ENCODE results near the gene HSPA1A.
"Not testable (repeated sequence)": the region's sequence is repeated elsewhere in the genome, so short reads cannot be mapped to it uniquely, and the experiment has no call there.

The HSPA1A gene

DNA sequence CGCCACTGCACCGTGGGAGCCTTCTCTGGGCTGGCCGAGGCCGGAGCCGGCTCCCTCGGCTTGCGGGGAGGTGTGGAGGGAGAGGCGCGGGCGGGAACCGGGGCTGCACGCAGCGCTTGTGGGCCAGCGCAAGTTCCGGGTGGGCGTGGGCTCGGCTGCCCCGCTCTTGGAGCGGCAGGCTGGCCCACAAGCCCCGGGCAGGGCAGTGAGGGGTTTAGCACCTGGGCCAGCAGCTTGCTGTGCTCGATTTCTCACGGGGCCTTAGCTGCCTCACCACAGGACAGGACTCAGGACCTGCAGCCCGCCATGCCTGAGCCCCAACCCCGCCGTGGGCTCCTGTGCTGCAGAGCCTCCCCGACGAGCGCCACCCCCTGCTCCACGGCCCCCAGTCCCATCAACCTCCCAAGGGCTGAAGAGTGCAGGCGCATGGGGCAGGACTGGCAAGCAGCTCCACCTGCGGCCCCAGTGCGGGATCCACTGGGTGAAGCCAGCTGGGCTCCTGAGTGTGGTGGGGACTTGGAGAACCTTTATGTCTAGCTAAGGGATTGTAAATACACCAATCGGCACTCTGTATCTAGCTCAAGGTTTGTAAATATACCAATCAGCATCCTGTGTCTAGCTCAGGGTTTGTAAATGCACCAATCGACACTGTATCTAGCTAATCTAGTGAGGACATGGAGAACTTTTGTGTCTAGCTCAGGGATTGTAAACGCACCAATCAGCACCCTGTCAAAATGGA lies 36.8 kb downstream of the HSPA1A start:
- not testable (repeated sequence) for H3K27ac Mint-ChIP-seq; H3K4me3 Mint-ChIP-seq; H3K4me1 Mint-ChIP-seq (ENCODE audit: low read depth); H3K27me3 Mint-ChIP-seq (ENCODE audit: low read depth); H3K9me3 Mint-ChIP-seq; H3K36me3 Mint-ChIP-seq (ENCODE audit: low read depth)

DNA sequence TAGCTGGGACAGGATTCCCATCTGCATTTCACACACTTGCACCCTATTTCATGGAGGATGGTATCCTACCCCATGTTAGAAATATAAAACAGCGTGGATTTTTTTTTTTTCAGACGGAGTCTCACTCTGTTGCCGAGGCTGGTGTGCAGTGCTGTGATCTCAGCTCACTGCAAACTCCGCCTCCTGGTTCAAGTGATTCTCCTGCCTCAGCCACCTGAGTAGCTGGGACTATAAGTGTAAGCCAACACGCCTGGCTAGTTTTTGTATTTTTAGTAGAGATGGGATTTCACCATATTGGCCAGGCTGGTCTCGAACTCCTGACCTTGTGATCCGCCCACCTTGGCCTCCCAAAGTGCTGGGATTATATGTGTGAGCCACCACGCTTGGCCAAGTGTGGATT lies 42.4 kb downstream of the HSPA1A start:
- not testable (repeated sequence) for H3K27ac Mint-ChIP-seq; H3K27me3 Mint-ChIP-seq (ENCODE audit: low read depth); H3K4me3 Mint-ChIP-seq; H3K9me3 Mint-ChIP-seq
- Mint-ChIP-seq H3K36me3 (ENCODE audit: low read depth) (peaks cover 18% of the 10 kb centered on the region), H3K4me1 (ENCODE audit: low read depth) (peaks cover 12% of the 10 kb centered on the region)

DNA sequence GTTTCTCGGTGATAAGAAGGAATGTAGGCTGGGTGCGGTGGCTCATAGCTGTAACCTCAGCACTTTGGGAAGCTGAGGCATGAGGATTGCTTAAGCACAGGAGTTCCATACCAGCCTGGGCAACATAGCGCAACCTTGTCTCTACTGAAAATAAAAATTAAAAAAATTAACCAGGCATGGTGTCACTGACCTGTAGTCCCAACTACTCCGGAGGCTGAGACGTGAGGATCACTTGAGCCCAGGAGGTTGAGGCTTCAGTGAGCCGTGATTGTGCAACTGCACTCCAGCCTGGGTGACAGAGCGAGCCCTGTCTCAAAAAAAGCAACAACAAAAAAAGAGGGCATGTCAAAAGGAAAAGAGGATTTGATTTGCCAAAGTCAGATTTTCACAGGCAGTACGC lies 43.4 kb downstream of the HSPA1A start:
- Mint-ChIP-seq H3K27me3 (ENCODE audit: low read depth) (no peaks in the 10 kb centered on the region), H3K36me3 (ENCODE audit: low read depth) (peaks cover 20% of the 10 kb centered on the region), H3K9me3 (no peaks in the 10 kb centered on the region), H3K27ac (no peak overlapping the region), H3K4me1 (ENCODE audit: low read depth) (peaks cover 16% of the 10 kb centered on the region), H3K4me3 (no peak overlapping the region)

DNA sequence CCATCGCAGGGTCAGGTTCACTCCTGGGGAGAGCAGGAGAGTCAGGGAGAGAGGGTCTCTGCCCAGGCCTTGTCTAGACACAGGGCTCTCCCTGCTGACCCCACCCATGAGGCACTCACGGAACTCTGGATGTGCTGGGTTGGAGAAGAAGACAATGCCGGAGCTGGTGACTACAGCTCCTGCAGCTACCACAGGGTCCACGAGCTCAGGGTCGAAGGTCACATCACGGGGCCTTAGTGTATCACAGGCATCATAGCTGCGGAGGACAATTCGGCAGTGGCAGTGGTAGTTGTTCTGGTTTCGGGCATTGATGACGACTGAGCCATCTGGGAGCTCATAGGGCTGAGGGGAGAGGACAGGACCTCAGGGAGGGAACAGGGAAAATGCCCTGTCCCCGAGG lies 44.6 kb downstream of the HSPA1A start:
- no peaks in the 10 kb centered on the region for H3K27me3 Mint-ChIP-seq (ENCODE audit: low read depth)
- H3K9me3 Mint-ChIP-seq: no peaks in the 10 kb centered on the region
- H3K36me3 Mint-ChIP-seq (ENCODE audit: low read depth): peaks cover 20% of the 10 kb centered on the region
- H3K4me1 Mint-ChIP-seq (ENCODE audit: low read depth): peaks cover 20% of the 10 kb centered on the region
- no peak overlapping the region for H3K27ac Mint-ChIP-seq
- H3K4me3 Mint-ChIP-seq: no peak overlapping the region

DNA sequence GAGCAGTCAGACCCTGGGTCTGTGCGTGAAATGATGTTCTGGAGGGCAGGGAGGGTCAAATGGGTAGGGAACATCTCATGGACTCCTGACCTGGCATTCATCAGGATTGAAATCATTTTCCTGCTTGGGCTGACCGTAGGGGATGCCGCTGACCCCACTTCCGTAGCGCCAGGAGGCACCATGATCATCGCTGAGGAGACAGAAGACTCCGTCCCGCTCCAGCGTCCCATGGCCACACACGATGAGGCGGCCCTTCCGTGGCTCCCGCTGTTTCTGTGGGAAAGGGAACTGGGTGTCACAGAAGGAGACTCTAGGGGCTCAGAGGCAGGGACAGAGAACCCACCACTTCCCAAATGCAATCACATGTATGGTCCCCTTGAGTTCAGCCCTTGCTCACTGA lies 45.0 kb downstream of the HSPA1A start:
- peaks cover 20% of the 10 kb centered on the region for H3K36me3 Mint-ChIP-seq (ENCODE audit: low read depth)
- H3K4me3 Mint-ChIP-seq: no peak overlapping the region
- H3K9me3 Mint-ChIP-seq: no peaks in the 10 kb centered on the region
- H3K4me1 Mint-ChIP-seq (ENCODE audit: low read depth): peaks cover 20% of the 10 kb centered on the region
- no peak overlapping the region for H3K27ac Mint-ChIP-seq
- H3K27me3 Mint-ChIP-seq (ENCODE audit: low read depth): no peaks in the 10 kb centered on the region

DNA sequence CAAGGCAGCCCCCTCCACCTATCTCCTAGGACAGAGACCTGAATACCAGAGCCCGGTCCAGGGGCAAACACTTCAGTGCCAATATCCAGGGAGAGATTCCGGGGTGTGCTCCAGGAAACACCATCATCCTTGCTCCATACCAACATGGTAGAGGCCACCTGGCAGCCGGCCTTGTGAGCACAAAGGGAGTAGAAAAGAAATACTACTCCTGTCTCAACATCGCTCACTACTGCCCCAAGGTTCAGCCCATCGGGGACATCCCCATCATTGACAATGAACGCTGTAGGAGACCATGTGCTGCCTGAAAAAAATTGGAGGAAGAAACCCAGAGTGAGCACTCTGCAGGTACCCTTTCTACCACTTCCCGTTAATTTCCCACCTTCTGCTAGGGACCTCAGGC lies 45.8 kb downstream of the HSPA1A start:
- Mint-ChIP-seq H3K4me1 (ENCODE audit: low read depth) (peaks cover 20% of the 10 kb centered on the region), H3K9me3 (no peaks in the 10 kb centered on the region), H3K27ac (peak overlapping the region; percentile 91), H3K4me3 (peak overlapping the region; percentile 98), H3K36me3 (ENCODE audit: low read depth) (peaks cover 20% of the 10 kb centered on the region), H3K27me3 (ENCODE audit: low read depth) (no peaks in the 10 kb centered on the region)

DNA sequence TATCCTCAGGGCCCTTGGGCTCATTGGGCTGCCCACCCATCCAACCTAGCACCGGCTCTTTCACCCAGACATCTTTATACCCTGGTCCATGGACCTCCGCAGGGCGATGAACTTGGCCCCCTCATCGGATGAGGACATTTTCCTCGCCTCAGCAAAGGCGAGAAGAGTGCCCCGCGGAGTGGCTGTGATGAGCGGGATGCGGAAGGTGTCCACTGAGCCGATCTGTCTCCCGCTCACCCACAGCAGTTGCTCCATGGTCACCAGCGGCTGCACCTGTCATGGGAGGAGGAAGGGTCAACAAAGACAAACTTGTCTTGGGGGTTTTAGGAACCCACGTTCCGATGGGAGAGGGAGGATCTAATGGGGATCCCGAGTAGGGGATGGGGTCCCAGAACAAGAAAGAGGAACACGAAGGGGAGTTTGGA lies 46.6 kb downstream of the HSPA1A start:
- Mint-ChIP-seq H3K36me3 (ENCODE audit: low read depth) (peaks cover 18% of the 10 kb centered on the region), H3K27ac (peak overlapping the region; percentile 91)

DNA sequence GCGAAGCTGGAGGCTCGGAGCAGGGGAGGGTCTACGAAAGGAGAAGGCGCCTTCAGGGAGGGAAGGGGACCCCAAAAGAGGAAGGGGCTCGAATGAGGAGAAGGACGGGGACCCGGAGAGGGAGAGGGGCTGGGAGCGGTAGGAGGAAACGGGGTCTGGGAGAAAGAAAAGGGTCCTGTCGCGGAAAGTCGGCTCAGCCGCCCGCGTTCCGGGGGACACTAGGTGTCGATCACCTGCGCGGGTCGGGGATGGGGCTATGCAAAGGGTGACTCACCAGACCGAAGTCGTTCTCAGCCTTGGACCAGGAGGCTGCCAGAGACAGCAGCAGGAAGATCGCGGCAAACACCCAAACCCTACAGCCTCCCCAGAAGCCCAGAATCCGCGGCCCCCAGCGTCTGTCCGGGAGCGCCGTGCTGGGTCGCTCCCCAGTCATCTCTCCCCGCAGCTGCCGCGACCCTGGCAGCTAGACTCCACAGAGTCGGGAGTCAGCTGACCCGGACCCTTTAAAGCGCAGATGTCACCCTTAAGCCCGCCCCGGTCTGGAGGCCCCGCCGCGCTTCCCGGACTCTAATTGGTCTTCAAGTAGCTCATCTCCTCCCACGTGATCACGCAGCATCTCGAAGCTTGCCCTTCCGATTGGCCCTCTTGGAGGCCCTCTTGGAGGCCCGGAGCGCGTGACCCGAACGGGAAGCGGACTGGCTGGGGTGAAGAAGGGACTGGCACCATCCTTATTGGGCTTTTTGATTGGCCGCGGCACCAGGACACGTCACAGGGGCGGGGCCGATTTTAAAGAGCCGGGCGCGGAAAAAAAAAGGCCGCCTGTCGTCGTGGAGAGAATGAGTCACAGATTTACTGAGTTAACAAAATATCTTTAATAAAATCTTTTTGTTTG lies 47.2 kb downstream of the HSPA1A start, which contains the start of gene NEU1:
Gene NEU1, minus strand, starts transcription at position 478 of the 892 bp plus-strand sequence. Its CDS starts 45 bp downstream, at position 433.
- Mint-ChIP-seq H3K36me3 (ENCODE audit: low read depth) (peaks cover 14% of the 10 kb centered on the region), H3K27ac (peak within 1 kb of the TSS; percentile 91), H3K9me3 (no peaks in the 10 kb centered on the region), H3K27me3 (ENCODE audit: low read depth) (no peaks in the 10 kb centered on the region), H3K4me1 (ENCODE audit: low read depth) (peaks cover 20% of the 10 kb centered on the region), H3K4me3 (peak within 1 kb of the TSS; percentile 98)

More for the DNA sequence above, 46.6 kb downstream of the HSPA1A start:
- H3K9me3 Mint-ChIP-seq: no peaks in the 10 kb centered on the region
- H3K4me1 Mint-ChIP-seq (ENCODE audit: low read depth): peaks cover 20% of the 10 kb centered on the region
- no peaks in the 10 kb centered on the region for H3K27me3 Mint-ChIP-seq (ENCODE audit: low read depth)
- H3K4me3 Mint-ChIP-seq: peak overlapping the region; percentile 98

DNA sequence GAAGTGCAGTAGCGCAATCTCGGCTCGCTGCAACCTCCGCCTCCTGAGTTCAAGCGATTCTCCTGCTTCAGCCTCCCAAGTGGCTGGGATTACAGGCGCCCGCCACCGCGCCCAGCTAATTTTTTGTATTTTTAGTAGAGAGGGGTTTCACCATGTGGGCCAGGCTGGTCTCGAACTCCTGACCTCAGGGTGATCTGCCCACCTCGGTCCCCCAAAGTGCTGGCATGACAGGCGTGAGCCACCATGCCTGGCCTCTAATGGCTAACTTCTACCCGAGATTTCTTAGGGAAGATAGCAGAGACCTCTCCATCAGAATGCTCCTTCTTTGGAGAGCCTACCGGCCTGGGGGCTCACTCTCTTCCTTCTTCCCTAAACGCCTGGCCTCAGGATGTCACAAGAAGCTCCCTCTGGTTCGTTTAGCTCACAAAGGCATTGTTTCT lies 48.8 kb downstream of the HSPA1A start:
- H3K4me1 Mint-ChIP-seq (ENCODE audit: low read depth): peaks cover 20% of the 10 kb centered on the region
- H3K36me3 Mint-ChIP-seq (ENCODE audit: low read depth): peaks cover 12% of the 10 kb centered on the region
- not testable (repeated sequence) for H3K9me3 Mint-ChIP-seq; H3K27me3 Mint-ChIP-seq (ENCODE audit: low read depth)
- peak overlapping the region; percentile 98 for H3K4me3 Mint-ChIP-seq
- H3K27ac Mint-ChIP-seq: peak overlapping the region; percentile 91

DNA sequence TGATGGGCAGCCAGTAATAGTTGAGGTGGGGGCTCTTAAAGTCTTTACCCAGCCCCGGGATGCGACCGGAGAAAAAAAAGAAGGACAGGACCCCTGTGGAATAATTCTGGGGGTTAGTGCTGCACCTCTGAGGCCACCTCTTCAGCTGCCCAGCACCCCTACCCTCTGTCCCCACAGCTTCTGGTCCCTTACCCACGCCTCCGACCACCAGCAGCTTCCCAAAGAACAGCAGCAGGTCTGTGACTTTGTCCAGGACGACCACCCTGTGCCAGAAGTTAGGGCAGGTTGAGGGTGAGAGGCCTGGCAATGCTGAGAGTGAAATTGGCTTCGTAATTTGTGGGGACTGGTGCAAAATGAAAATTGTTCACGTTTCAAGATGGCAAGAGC lies 49.5 kb downstream of the HSPA1A start:
- no peaks in the 10 kb centered on the region for H3K9me3 Mint-ChIP-seq
- no peak overlapping the region for H3K4me3 Mint-ChIP-seq
- peaks cover 7% of the 10 kb centered on the region for H3K36me3 Mint-ChIP-seq (ENCODE audit: low read depth)
- no peaks in the 10 kb centered on the region for H3K27me3 Mint-ChIP-seq (ENCODE audit: low read depth)
- no peak overlapping the region for H3K27ac Mint-ChIP-seq
- peaks cover 20% of the 10 kb centered on the region for H3K4me1 Mint-ChIP-seq (ENCODE audit: low read depth)

DNA sequence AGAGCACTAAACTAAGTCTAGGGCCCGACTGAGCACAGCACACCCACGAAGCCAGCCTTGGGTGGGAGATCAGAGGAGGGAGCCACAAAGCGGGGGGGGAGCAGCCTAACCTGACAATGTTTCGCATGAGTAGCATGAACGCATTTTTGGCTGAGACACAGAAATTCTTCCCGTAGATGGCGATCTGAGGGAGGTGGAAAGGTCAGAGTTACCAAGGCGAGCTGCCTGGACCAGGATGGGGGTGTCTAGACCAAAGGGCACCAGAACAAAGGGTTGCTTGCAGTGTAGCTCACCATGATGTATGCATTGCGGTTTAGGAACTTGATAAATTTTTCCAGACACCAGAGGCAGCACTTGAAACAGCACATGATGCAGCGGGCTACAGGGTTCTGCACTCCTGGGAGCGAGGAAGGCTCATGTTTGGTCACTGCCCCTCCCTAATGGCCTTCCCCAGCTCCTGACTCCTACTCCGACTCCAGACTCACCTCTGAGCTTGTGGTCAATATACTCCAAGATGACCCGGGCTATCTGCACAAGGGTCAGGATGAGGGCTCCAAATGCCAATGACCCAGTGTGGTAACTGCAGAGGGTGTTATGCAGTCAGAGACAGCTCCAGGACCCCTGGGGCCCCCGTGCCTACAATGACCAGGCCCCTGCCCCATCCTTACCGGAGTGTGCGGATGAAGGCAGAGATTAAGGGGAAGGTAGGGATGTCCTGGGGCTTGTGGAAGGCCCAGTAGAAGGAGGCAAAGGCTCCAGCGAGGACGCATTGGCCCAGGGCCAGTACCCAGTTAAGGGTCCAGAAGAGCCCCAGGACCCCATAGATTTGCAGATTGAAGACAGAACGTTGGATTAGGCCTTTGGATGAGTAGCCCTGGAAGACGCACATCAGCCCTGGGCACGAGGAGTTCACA lies 50.1 kb downstream of the HSPA1A start:
- Mint-ChIP-seq H3K4me3 (no peak overlapping the region), H3K9me3 (no peaks in the 10 kb centered on the region), H3K27ac (no peak overlapping the region), H3K4me1 (ENCODE audit: low read depth) (peaks cover 20% of the 10 kb centered on the region), H3K36me3 (ENCODE audit: low read depth) (peaks cover 4% of the 10 kb centered on the region), H3K27me3 (ENCODE audit: low read depth) (peaks cover 2% of the 10 kb centered on the region)
